Vagina (tissue), 2 donors: ENCODE data around the gene MEP1B. TPM values are rescaled to one million over a fixed set of nuclear protein-coding genes. Genes with fewer than 3 reads are reported as not detected.
"Not testable (repeated sequence)": the region's sequence is repeated elsewhere in the genome, so short reads cannot be mapped to it uniquely, and the experiment has no call there.

ENCODE experiments used
- DNase-seq, 2 donors: peaks; one replicate each; pipeline ENCODE4 v3.0.0-alpha.2; 2017; ENCODE audit errors: extremely low spot score in 2 of 2
- H3K27ac ChIP-seq: fragments of 200-600 bp; sonication (generic); one replicate; pipeline ENCODE4 v1.5.1; 2019
- H3K27me3 ChIP-seq: fragments of 200-600 bp; sonication (generic); one replicate; pipeline ENCODE4 v1.5.1; 2019
- H3K36me3 ChIP-seq, 2 donors: fragments of 200-600 bp; sonication (generic); one replicate each; pipeline ENCODE4 v1.5.1; 2017 to 2019
- H3K4me1 ChIP-seq: fragments of 200-600 bp; sonication (generic); one replicate; pipeline ENCODE4 v1.5.1; 2019
- H3K4me3 ChIP-seq, 2 donors: fragments of 200-600 bp; sonication (generic); 1 replicate in 1 of 2; 2 replicates in 1 of 2; pipeline ENCODE4 v1.5.1; 2016 to 2019
- H3K9me3 ChIP-seq: fragments of 200-600 bp; sonication (generic); one replicate; pipeline ENCODE4 v1.5.1; 2019
- CTCF ChIP-seq, 3 experiments: fragments of 450-650 bp in 2 of 3; fragments of 200-600 bp in 1 of 3; sonication (generic) in 1 of 3; IDR thresholded peaks; one replicate each; pipeline ENCODE4 v1.5.1; 2017 to 2019; ENCODE audit warnings: antibody characterized with exemption in 3 of 3, mild to moderate bottlenecking in 2 of 3, moderate library complexity in 2 of 3
- POLR2A ChIP-seq, 2 donors: fragments of 450-650 bp; IDR thresholded peaks; one replicate each; pipeline ENCODE4 v1.6.1; 2017; ENCODE audit warnings: antibody characterized with exemption in 2 of 2, mild to moderate bottlenecking in 2 of 2, moderate library complexity in 2 of 2
- POLR2AphosphoS5 ChIP-seq, 2 donors: sonication (generic); formaldehyde crosslinking; IDR thresholded peaks; one replicate each; pipeline ENCODE4 v1.9.0; 2017; ENCODE audit warnings: antibody characterized with exemption in 2 of 2, mild to moderate bottlenecking in 2 of 2, low read depth in 1 of 2; ENCODE audit not compliant: insufficient read depth in 1 of 2
- intact Hi-C: fragments of 100-400 bp; cut with DNase I; formaldehyde crosslinking; loops from one replicate; pipeline ENCODE4 v1.15.1; 2023
- total RNA-seq: library from RNA; depleted of rRNA; stranded (reverse); fragments of >200 nt; gene quantifications from one replicate; pipeline ENCODE4 v1.2.3, GENCODE V29; 2016

The MEP1B gene
- total RNA-seq, 1 donor from 2014 or later: not detected

GRCh38 chr18:32174719-32175118 lies 15.1 kb upstream of the MEP1B start:
- Histone ChIP-seq H3K9me3 (no peaks in the 10 kb centered on the region), H3K4me1 (no peaks in the 10 kb centered on the region), H3K4me3 (no peak overlapping the region), H3K27me3 (no peaks in the 10 kb centered on the region), H3K27ac (no peak overlapping the region), H3K36me3 (no peaks in the 10 kb centered on the region)
- no peak for DNase-seq
- TF ChIP-seq POLR2AphosphoS5 (IDR thresholded peaks at IDR 0.05; ENCODE audit: insufficient read depth in 1 of 2, low read depth in 1 of 2) (no peak), CTCF (IDR thresholded peaks at IDR 0.05) (no peak), POLR2A (IDR thresholded peaks at IDR 0.05) (no peak)
- intact Hi-C loops: no loop called here

- TF ChIP-seq POLR2AphosphoS5 (IDR thresholded peaks at IDR 0.05; ENCODE audit: insufficient read depth in 1 of 2, low read depth in 1 of 2): no peak
- no peak for TF ChIP-seq POLR2A (IDR thresholded peaks at IDR 0.05)
- no peak for TF ChIP-seq CTCF (IDR thresholded peaks at IDR 0.05)
Measured at GRCh38 chr18:32175265-32175664, 14.6 kb upstream of the MEP1B start.

GRCh38 chr18:32176745-32177144 lies 13.1 kb upstream of the MEP1B start:
- H3K9me3 ChIP-seq, H3K4me1 ChIP-seq, H3K27me3 ChIP-seq, DNase-seq, H3K4me3 ChIP-seq, H3K36me3 ChIP-seq, H3K27ac ChIP-seq, intact Hi-C loops: not testable (repeated sequence)

More at GRCh38 chr18:32175265-32175664, 14.6 kb upstream of the MEP1B start:
- no peak overlapping the region for H3K4me3 ChIP-seq
- no peaks in the 10 kb centered on the region for H3K4me1 ChIP-seq
- intact Hi-C loops: no loop called here
- no peak overlapping the region for H3K27ac ChIP-seq
- H3K27me3 ChIP-seq: no peaks in the 10 kb centered on the region
- no peaks in the 10 kb centered on the region for H3K36me3 ChIP-seq
- DNase-seq: no peak
- no peaks in the 10 kb centered on the region for H3K9me3 ChIP-seq

- DNase-seq: no peak
- no peak overlapping the region for H3K4me3 ChIP-seq
- no peaks in the 10 kb centered on the region for H3K4me1 ChIP-seq
- intact Hi-C loops: no loop called here
- H3K36me3 ChIP-seq: no peaks in the 10 kb centered on the region
- H3K27me3 ChIP-seq: no peaks in the 10 kb centered on the region
- TF ChIP-seq POLR2AphosphoS5 (IDR thresholded peaks at IDR 0.05; ENCODE audit: insufficient read depth in 1 of 2, low read depth in 1 of 2): no peak
- no peak for TF ChIP-seq POLR2A (IDR thresholded peaks at IDR 0.05)
- no peak for TF ChIP-seq CTCF (IDR thresholded peaks at IDR 0.05)
- H3K27ac ChIP-seq: no peak overlapping the region
- no peaks in the 10 kb centered on the region for H3K9me3 ChIP-seq
Measured at GRCh38 chr18:32177530-32177929, 12.3 kb upstream of the MEP1B start.

GRCh38 chr18:32183503-32183902 lies 6.3 kb upstream of the MEP1B start:
- H3K27me3 ChIP-seq: no peaks in the 10 kb centered on the region
- intact Hi-C loops: loop anchor here (2.0 kb wide), 1 partner anchor 17 kb away; no protein-coding TSS in a partner anchor
- no peak overlapping the region for H3K4me3 ChIP-seq
- no peak for DNase-seq
- no peaks in the 10 kb centered on the region for H3K4me1 ChIP-seq
- no peaks in the 10 kb centered on the region for H3K36me3 ChIP-seq
- H3K27ac ChIP-seq: no peak overlapping the region
- no peaks in the 10 kb centered on the region for H3K9me3 ChIP-seq
- no peak for TF ChIP-seq POLR2AphosphoS5 (IDR thresholded peaks at IDR 0.05; ENCODE audit: insufficient read depth in 1 of 2, low read depth in 1 of 2)
- no peak for TF ChIP-seq POLR2A (IDR thresholded peaks at IDR 0.05)
- no peak for TF ChIP-seq CTCF (IDR thresholded peaks at IDR 0.05)

GRCh38 chr18:32190209-32190608 lies 370 bp downstream of the MEP1B start:
- intact Hi-C loops: no loop called here
- DNase-seq: no peak
- Histone ChIP-seq H3K36me3 (no peaks in the 10 kb centered on the region), H3K27me3 (no peaks in the 10 kb centered on the region), H3K4me1 (no peaks in the 10 kb centered on the region), H3K4me3 (no peak overlapping the region), H3K9me3 (no peaks in the 10 kb centered on the region), H3K27ac (no peak overlapping the region)
- TF ChIP-seq POLR2AphosphoS5 (IDR thresholded peaks at IDR 0.05; ENCODE audit: insufficient read depth in 1 of 2, low read depth in 1 of 2) (no peak), CTCF (IDR thresholded peaks at IDR 0.05) (no peak), POLR2A (IDR thresholded peaks at IDR 0.05) (no peak)
